ENCODE data around the gene GFPT1. TPM values are rescaled to one million over a fixed set of nuclear protein-coding genes. Genes with fewer than 3 reads are reported as not detected.

Gene GFPT1
- total and polyA plus RNA-seq, 7 experiments from 2014 or later: 8.4 to 29.8 (median 15.6) TPM

GRCh38 chr2:69305166-69305565 lies 81.9 kb downstream of the GFPT1 start:
- Mint-ChIP-seq H3K27me3 (peaks cover 27 to 69% (median 31%) of the 10 kb centered on the region in 5 donors), H3K4me3 (no peak overlapping the region), H3K4me1 (peaks cover 9 to 24% (median 17%) of the 10 kb centered on the region in 7 donors), H3K36me3 (peaks cover 0 to 5% (median 4%) of the 10 kb centered on the region in 5 donors), H3K27ac (no peak overlapping the region), H3K9me3 (peaks cover 0 to 11% (median 4%) of the 10 kb centered on the region in 11 donors)
- ATAC-seq (no peak), DNase-seq (no peak)
- Histone ChIP-seq H3K9me3 (ENCODE audit: control insufficient read depth in 2 of 3, low read length in 3 of 3) (peaks cover 0 to 8% (median 0%) of the 10 kb centered on the region in 3 experiments), H3K4me3 (ENCODE audit: low read length) (no peak overlapping the region), H3K27ac (ENCODE audit: low read depth, low read length) (no peak overlapping the region), H3K27me3 (ENCODE audit: control insufficient read depth in 2 of 2, insufficient read depth in 2 of 2, low read length in 2 of 2) (peaks cover 0 to 7% of the 10 kb centered on the region in 2 donors), H3K36me3 (ENCODE audit: control insufficient read depth in 2 of 3, insufficient read depth in 3 of 3, low read length in 3 of 3) (no peaks in the 10 kb centered on the region), H3K4me1 (ENCODE audit: control insufficient read depth in 2 of 2, insufficient read depth in 2 of 2, low read length in 2 of 2) (peaks cover 0 to 15% of the 10 kb centered on the region in 2 donors)
- ChIA-PET CTCF (no interaction called here), POLR2A (no interaction called here)
- intact Hi-C loops (cut with micrococcal nuclease): loop anchor here in 1 of 2 donors (5.0 kb wide), 1 partner anchor 293 kb away; the partner anchor contains the start of gene ANTXR1

- Histone ChIP-seq H3K9me3 (ENCODE audit: control insufficient read depth in 2 of 3, low read length in 3 of 3) (peaks cover 0 to 8% (median 0%) of the 10 kb centered on the region in 3 experiments), H3K36me3 (ENCODE audit: control insufficient read depth in 2 of 3, insufficient read depth in 3 of 3, low read length in 3 of 3) (no peaks in the 10 kb centered on the region), H3K4me1 (ENCODE audit: control insufficient read depth in 2 of 2, insufficient read depth in 2 of 2, low read length in 2 of 2) (peaks cover 0 to 15% of the 10 kb centered on the region in 2 donors), H3K4me3 (ENCODE audit: low read length) (no peak overlapping the region), H3K27ac (ENCODE audit: low read depth, low read length) (no peak overlapping the region), H3K27me3 (ENCODE audit: control insufficient read depth in 2 of 2, insufficient read depth in 2 of 2, low read length in 2 of 2) (peaks cover 0 to 7% of the 10 kb centered on the region in 2 donors)
- CTCF ChIA-PET: no interaction called here
- Mint-ChIP-seq H3K36me3 (peaks cover 0 to 5% (median 4%) of the 10 kb centered on the region in 5 donors), H3K27me3 (peaks cover 27 to 74% (median 31%) of the 10 kb centered on the region in 5 donors), H3K27ac (no peak overlapping the region), H3K4me1 (peaks cover 7 to 20% (median 17%) of the 10 kb centered on the region in 7 donors), H3K9me3 (peaks cover 0 to 11% (median 4%) of the 10 kb centered on the region in 11 donors), H3K4me3 (peak overlapping the region in 1 of 10 donors; percentile 7)
- no peak for DNase-seq
- POLR2A ChIA-PET: no interaction called here
- intact Hi-C loops (cut with micrococcal nuclease): loop anchor here in 1 of 2 donors (5.0 kb wide), 1 partner anchor 292 kb away; the partner anchor contains the start of gene ANTXR1
- ATAC-seq: no peak
Observed at GRCh38 chr2:69304656-69305055, 82.4 kb downstream of the GFPT1 start.

- no peaks in the 10 kb centered on the region for H3K4me1 ChIP-seq (ENCODE audit: control insufficient read depth in 2 of 2, insufficient read depth in 2 of 2, low read length in 2 of 2)
- intact Hi-C loops (cut with micrococcal nuclease): no loop called here
- no peak overlapping the region for H3K27ac Mint-ChIP-seq
- H3K27me3 Mint-ChIP-seq: peaks cover 18 to 47% (median 22%) of the 10 kb centered on the region in 5 donors
- H3K9me3 Mint-ChIP-seq: peaks cover 0 to 11% (median 4%) of the 10 kb centered on the region in 11 donors
- CTCF ChIA-PET: no interaction called here
- H3K27ac ChIP-seq (ENCODE audit: low read depth, low read length): no peak overlapping the region
- peaks cover 0 to 8% (median 0%) of the 10 kb centered on the region in 3 experiments for H3K9me3 ChIP-seq (ENCODE audit: control insufficient read depth in 2 of 3, low read length in 3 of 3)
- H3K27me3 ChIP-seq (ENCODE audit: control insufficient read depth in 2 of 2, insufficient read depth in 2 of 2, low read length in 2 of 2): no peaks in the 10 kb centered on the region
- no peak overlapping the region for H3K4me3 ChIP-seq (ENCODE audit: low read length)
- ATAC-seq (no peak), DNase-seq (no peak)
- H3K4me3 Mint-ChIP-seq: no peak overlapping the region
- H3K36me3 Mint-ChIP-seq: peaks cover 0 to 5% (median 4%) of the 10 kb centered on the region in 5 donors
- POLR2A ChIA-PET: no interaction called here
- H3K4me1 Mint-ChIP-seq: peaks cover 0 to 2% (median 0%) of the 10 kb centered on the region in 7 donors
- H3K36me3 ChIP-seq (ENCODE audit: control insufficient read depth in 2 of 3, insufficient read depth in 3 of 3, low read length in 3 of 3): no peaks in the 10 kb centered on the region
Observed at GRCh38 chr2:69300650-69301049, 86.4 kb downstream of the GFPT1 start.

- peaks cover 0 to 8% (median 0%) of the 10 kb centered on the region in 3 experiments for H3K9me3 ChIP-seq (ENCODE audit: control insufficient read depth in 2 of 3, low read length in 3 of 3)
- Mint-ChIP-seq H3K4me1 (peaks cover 0 to 2% (median 0%) of the 10 kb centered on the region in 7 donors), H3K27me3 (peaks cover 18 to 44% (median 22%) of the 10 kb centered on the region in 5 donors), H3K27ac (no peak overlapping the region), H3K9me3 (peaks cover 0 to 11% (median 4%) of the 10 kb centered on the region in 11 donors), H3K4me3 (no peak overlapping the region), H3K36me3 (peaks cover 0 to 5% (median 4%) of the 10 kb centered on the region in 5 donors)
- ChIA-PET POLR2A (no interaction called here), CTCF (no interaction called here)
- H3K36me3 ChIP-seq (ENCODE audit: control insufficient read depth in 2 of 3, insufficient read depth in 3 of 3, low read length in 3 of 3): no peaks in the 10 kb centered on the region
- H3K4me3 ChIP-seq (ENCODE audit: low read length): no peak overlapping the region
- H3K27me3 ChIP-seq (ENCODE audit: control insufficient read depth in 2 of 2, insufficient read depth in 2 of 2, low read length in 2 of 2): no peaks in the 10 kb centered on the region
- no peak overlapping the region for H3K27ac ChIP-seq (ENCODE audit: low read depth, low read length)
- ATAC-seq: no peak
- intact Hi-C loops (cut with micrococcal nuclease): no loop called here
- no peaks in the 10 kb centered on the region for H3K4me1 ChIP-seq (ENCODE audit: control insufficient read depth in 2 of 2, insufficient read depth in 2 of 2, low read length in 2 of 2)
- DNase-seq: no peak
Observed at GRCh38 chr2:69299772-69300516, 87.1 kb downstream of the GFPT1 start.

- Histone ChIP-seq H3K36me3 (ENCODE audit: control insufficient read depth in 2 of 3, insufficient read depth in 3 of 3, low read length in 3 of 3) (no peaks in the 10 kb centered on the region), H3K4me3 (ENCODE audit: low read length) (no peak overlapping the region), H3K27ac (ENCODE audit: low read depth, low read length) (no peak overlapping the region), H3K9me3 (ENCODE audit: control insufficient read depth in 2 of 3, low read length in 3 of 3) (peaks cover 0 to 2% (median 0%) of the 10 kb centered on the region in 3 experiments), H3K27me3 (ENCODE audit: control insufficient read depth in 2 of 2, insufficient read depth in 2 of 2, low read length in 2 of 2) (no peaks in the 10 kb centered on the region), H3K4me1 (ENCODE audit: control insufficient read depth in 2 of 2, insufficient read depth in 2 of 2, low read length in 2 of 2) (no peaks in the 10 kb centered on the region)
- H3K9me3 Mint-ChIP-seq: peaks cover 0 to 7% (median 1%) of the 10 kb centered on the region in 11 donors
- peaks cover 0 to 4% (median under 1%) of the 10 kb centered on the region in 5 donors for H3K36me3 Mint-ChIP-seq
- CTCF ChIA-PET: no interaction called here
- ATAC-seq (no peak), DNase-seq (no peak)
- H3K4me3 Mint-ChIP-seq: no peak overlapping the region
- H3K4me1 Mint-ChIP-seq: peaks cover 0 to 2% (median 0%) of the 10 kb centered on the region in 7 donors
- intact Hi-C loops (cut with micrococcal nuclease): no loop called here
- H3K27me3 Mint-ChIP-seq: peaks cover 10 to 37% (median 16%) of the 10 kb centered on the region in 5 donors
- H3K27ac Mint-ChIP-seq: no peak overlapping the region
- POLR2A ChIA-PET: no interaction called here
Observed at GRCh38 chr2:69298862-69299261, 88.2 kb downstream of the GFPT1 start.

GRCh38 chr2:69298261-69298660 lies 88.8 kb downstream of the GFPT1 start:
- Mint-ChIP-seq H3K4me1 (peaks cover 0 to 2% (median 0%) of the 10 kb centered on the region in 7 donors), H3K9me3 (peaks cover 0 to 5% (median 0%) of the 10 kb centered on the region in 11 donors), H3K36me3 (peaks cover 0 to 4% (median 0%) of the 10 kb centered on the region in 5 donors), H3K27me3 (peaks cover 5 to 32% (median 14%) of the 10 kb centered on the region in 5 donors), H3K4me3 (no peak overlapping the region), H3K27ac (no peak overlapping the region)
- CTCF ChIA-PET: no interaction called here
- H3K36me3 ChIP-seq (ENCODE audit: control insufficient read depth in 2 of 3, insufficient read depth in 3 of 3, low read length in 3 of 3): no peaks in the 10 kb centered on the region
- H3K27me3 ChIP-seq (ENCODE audit: control insufficient read depth in 2 of 2, insufficient read depth in 2 of 2, low read length in 2 of 2): no peaks in the 10 kb centered on the region
- POLR2A ChIA-PET: no interaction called here
- no peak overlapping the region for H3K4me3 ChIP-seq (ENCODE audit: low read length)
- ATAC-seq (no peak), DNase-seq (no peak)
- no peaks in the 10 kb centered on the region for H3K9me3 ChIP-seq (ENCODE audit: control insufficient read depth in 2 of 3, low read length in 3 of 3)
- no peak overlapping the region for H3K27ac ChIP-seq (ENCODE audit: low read depth, low read length)
- intact Hi-C loops (cut with micrococcal nuclease): no loop called here
- H3K4me1 ChIP-seq (ENCODE audit: control insufficient read depth in 2 of 2, insufficient read depth in 2 of 2, low read length in 2 of 2): no peaks in the 10 kb centered on the region

Measured in naive thymus-derived CD4-positive, alpha-beta T cell (primary cell).